PFSK-1 (cell line): Measurements from ENCODE around the gene HNRNPLL.

Experiments
- FOXP2 ChIP-seq: optimal IDR thresholded peaks from 2 replicates; pipeline ENCODE3; 2011; ENCODE audit warnings: borderline replicate concordance, control low read depth, inconsistent platforms; ENCODE audit not compliant: insufficient read depth; ENCODE audit errors: extremely low read length, extremely low read depth
- POLR2AphosphoS5 ChIP-seq: IDR thresholded peaks from 2 replicates; pipeline ENCODE4 v1.6.1; 2012; ENCODE audit warnings: low read depth, mild to moderate bottlenecking, control low read depth, low read length, moderate library complexity
- REST ChIP-seq, 2 experiments: IDR thresholded peaks; 2 replicates each; pipeline versions ENCODE4 v1.6.1 to v1.8.0; 2011 to 2012; ENCODE audit warnings: low read depth in 2 of 2, low read length in 2 of 2, control low read depth in 1 of 2, inconsistent platforms in 1 of 2, mild to moderate bottlenecking in 1 of 2, moderate library complexity in 1 of 2; ENCODE audit not compliant: insufficient read depth in 1 of 2
- SIN3A ChIP-seq: IDR thresholded peaks from 2 replicates; pipeline ENCODE4 v1.6.1; 2012; ENCODE audit warnings: mild to moderate bottlenecking, low read length, moderate library complexity, borderline replicate concordance; ENCODE audit not compliant: insufficient read depth
- TAF1 ChIP-seq: IDR thresholded peaks from 2 replicates; pipeline ENCODE4 v1.6.1; 2012; ENCODE audit warnings: low read length, control low read depth, borderline replicate concordance; ENCODE audit not compliant: insufficient read depth

HNRNPLL gene

GRCh38 chr2:38556006-38556801, 46.5 kb downstream of the HNRNPLL start:
- TF ChIP-seq REST (IDR thresholded peaks at IDR 0.05; ENCODE audit: insufficient read depth in 1 of 2, low read depth in 2 of 2, low read length in 2 of 2), result no peak
- no peak for TF ChIP-seq POLR2AphosphoS5
- no peak for TF ChIP-seq SIN3A
- no peak for TF ChIP-seq TAF1
- TF ChIP-seq FOXP2, result no peak

DNA sequence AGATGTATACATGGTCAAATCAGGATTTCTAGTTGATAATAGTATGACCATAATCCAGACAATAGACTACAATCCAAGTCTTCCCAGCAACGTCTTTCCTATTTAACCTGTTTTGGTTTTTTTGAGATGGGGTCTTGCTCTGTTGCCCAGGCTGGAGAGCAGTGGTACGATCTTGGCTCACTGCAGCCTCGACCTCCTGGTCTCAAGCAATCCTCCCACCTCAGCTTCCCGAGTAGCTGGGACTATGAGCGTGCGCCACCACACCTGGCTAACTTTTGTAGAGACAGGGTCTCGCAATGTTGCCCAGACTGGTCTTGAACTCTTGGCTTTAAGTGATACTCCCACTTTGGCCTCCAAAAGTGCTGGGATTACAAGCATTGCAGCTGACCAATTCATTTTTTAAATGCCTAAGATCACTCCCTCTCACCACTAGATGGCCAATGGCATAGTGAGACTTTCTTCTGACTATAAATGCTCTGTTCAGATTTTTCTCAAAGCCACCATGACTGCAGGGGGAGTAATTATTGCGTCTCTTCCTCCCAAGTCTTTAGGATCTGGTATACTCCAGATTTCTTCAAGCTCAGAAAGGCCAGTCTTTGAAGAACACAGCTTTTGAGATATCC, 47.6 kb downstream of the HNRNPLL start:
- TF ChIP-seq POLR2AphosphoS5, result no peak

GRCh38 chr2:38553554-38553953, 49.2 kb downstream of the HNRNPLL start:
- no peak for TF ChIP-seq FOXP2
- TF ChIP-seq SIN3A, result no peak
- no peak for TF ChIP-seq TAF1
- no peak for TF ChIP-seq POLR2AphosphoS5
- no peak for TF ChIP-seq REST (IDR thresholded peaks at IDR 0.05; ENCODE audit: insufficient read depth in 1 of 2, low read depth in 2 of 2, low read length in 2 of 2)

DNA sequence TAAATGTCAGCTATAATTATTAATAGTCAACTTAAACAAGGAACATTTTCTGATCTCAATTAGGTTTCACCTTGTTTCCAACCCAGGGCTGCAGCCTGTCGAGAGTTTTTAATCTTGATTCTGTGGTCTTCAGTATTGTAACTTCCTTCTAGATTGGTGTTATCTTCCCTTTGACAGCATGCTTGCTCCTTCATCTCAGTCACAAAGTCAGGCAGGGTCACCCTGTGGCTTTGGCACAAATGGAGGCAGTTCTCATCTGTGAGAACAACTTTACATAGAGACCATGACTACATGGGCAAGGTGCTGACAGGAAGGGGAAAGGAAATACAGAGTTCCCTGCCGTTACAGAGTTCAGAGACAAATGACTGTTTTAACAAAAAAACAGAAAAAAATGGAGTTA, 50.5 kb downstream of the HNRNPLL start:
- TF ChIP-seq REST (IDR thresholded peaks at IDR 0.05; ENCODE audit: insufficient read depth in 1 of 2, low read depth in 2 of 2, low read length in 2 of 2) (no peak), TAF1 (no peak), FOXP2 (no peak), SIN3A (no peak)

- no peak for TF ChIP-seq REST (IDR thresholded peaks at IDR 0.05; ENCODE audit: insufficient read depth in 1 of 2, low read depth in 2 of 2, low read length in 2 of 2)
- no peak for TF ChIP-seq TAF1
- TF ChIP-seq POLR2AphosphoS5, result no peak
- TF ChIP-seq FOXP2, result no peak
- TF ChIP-seq SIN3A, result no peak
Observed at GRCh38 chr2:38551746-38552145, 51.0 kb downstream of the HNRNPLL start.
